GM12878 (cell line): ENCODE results near the gene PPP1R1C. TPM values are rescaled to one million over a fixed set of nuclear protein-coding genes. Genes with fewer than 3 reads are reported as not detected.

Source experiments
- ATAC-seq: fragments of 200-7000 bp; cut with Tn5 transposase; 3 replicates; pipeline ENCODE4 v1.9.1; 2020; ENCODE audit warnings: mild to moderate bottlenecking, moderate library complexity
- BruUV-seq: library from RNA; stranded (reverse); fragments of 400-500 nt; replicated peaks from 2 replicates; lab custom pipeline; 2021; lab: Mats Ljungman, UMichigan
- CTCF ChIA-PET: fragments of 300-600 bp; sonication (Branson Sonifier 250); formaldehyde crosslinking; extraction: SDS; loops from one replicate; lab custom pipeline; 2021; ENCODE audit warnings: inconsistent platforms; lab: Yijun Ruan, JAX
- POLR2A ChIA-PET: fragments of 350-600 bp; formaldehyde crosslinking; extraction: SDS; loops from one replicate; lab custom pipeline; 2021; ENCODE audit warnings: inconsistent platforms; lab: Charles Lee
- RAD21 ChIA-PET: fragments of 300-600 bp; sonication (Branson Sonifier 250); formaldehyde crosslinking; loops from one replicate; lab custom pipeline; 2023; ENCODE audit warnings: antibody characterized with exemption; ENCODE audit not compliant: unreplicated experiment; lab: Charles Lee
- SMC1A ChIA-PET: fragments of 300-600 bp; sonication (Branson Sonifier 250); formaldehyde crosslinking; loops from one replicate; lab custom pipeline; 2023; ENCODE audit not compliant: unreplicated experiment, uncharacterized antibody; lab: Charles Lee
- DNase-seq: peaks from one replicate; pipeline ENCODE4 v3.0.0-alpha.2; 2011; ENCODE audit warnings: low read depth, low spot score
- FAIRE-seq: peaks from 3 replicates; lab custom pipeline; 2011; peaks lifted over from hg19 to GRCh38; lab: Jason Lieb, UNC
- H2AFZ ChIP-seq: 2 replicates; pipeline ENCODE4 v1.6.0; 2011; ENCODE audit warnings: low read depth, low read length, control low read depth; ENCODE audit not compliant: control insufficient read depth
- H3K27ac ChIP-seq: 2 replicates; pipeline ENCODE4 v1.5.1; 2011; ENCODE audit warnings: control low read depth; ENCODE audit not compliant: control insufficient read depth, insufficient read depth
- H3K27me3 ChIP-seq, 2 experiments: replicated peaks in 1 of 2; 2 replicates each; pipeline versions ENCODE4 v1.6.0 to v1.6.1; 2011; ENCODE audit warnings: low read length in 1 of 2; ENCODE audit not compliant: control insufficient read depth in 2 of 2, insufficient read depth in 2 of 2
- H3K36me3 ChIP-seq, 2 experiments: 2 replicates each; pipeline ENCODE4 v1.5.1; 2011; ENCODE audit warnings: low read length in 1 of 2; ENCODE audit not compliant: control insufficient read depth in 2 of 2, insufficient read depth in 2 of 2
- H3K4me1 ChIP-seq: 2 replicates; pipeline ENCODE4 v1.6.1; 2011; ENCODE audit warnings: mild to moderate bottlenecking, low read length, moderate library complexity, mixed read lengths; ENCODE audit not compliant: control insufficient read depth, insufficient read depth
- H3K4me2 ChIP-seq: 2 replicates; pipeline ENCODE4 v1.6.0; 2011; ENCODE audit warnings: control low read depth; ENCODE audit not compliant: control insufficient read depth, insufficient read depth
- H3K4me3 ChIP-seq: fragments of 200-600 bp; sonication (generic); 2 replicates; pipeline ENCODE4 v1.5.1; 2016
- H3K79me2 ChIP-seq: 2 replicates; pipeline ENCODE4 v1.6.0; 2011; ENCODE audit warnings: low read length; ENCODE audit not compliant: control insufficient read depth, insufficient read depth
- H3K9ac ChIP-seq: 2 replicates; pipeline ENCODE4 v1.8.0; 2011; ENCODE audit warnings: low read length, control low read depth, mixed read lengths; ENCODE audit not compliant: control insufficient read depth, insufficient read depth
- H3K9me3 ChIP-seq: replicated peaks from 3 replicates; pipeline ENCODE4 v1.5.1; 2011; ENCODE audit warnings: mild to moderate bottlenecking, low read length; ENCODE audit not compliant: control insufficient read depth, insufficient read depth
- H4K20me1 ChIP-seq: 2 replicates; pipeline ENCODE4 v1.6.0; 2011; ENCODE audit not compliant: control insufficient read depth, insufficient read depth
- BRCA1 ChIP-seq: IDR thresholded peaks from 2 replicates; pipeline ENCODE4 v1.6.1; 2011; ENCODE audit warnings: low read depth, low read length, improper control_type of control experiment
- CHD2 ChIP-seq: IDR thresholded peaks from 2 replicates; pipeline ENCODE4 v1.6.1; 2011; ENCODE audit warnings: low read depth, low read length, improper control_type of control experiment, borderline replicate concordance
- EP300 ChIP-seq, 2 experiments: fragments of 150-350 bp in 1 of 2; IDR thresholded peaks; 2 replicates each; pipeline ENCODE4 v1.6.1; 2011 to 2012; ENCODE audit warnings: low read depth in 2 of 2, low read length in 2 of 2, borderline replicate concordance in 1 of 2, improper control_type of control experiment in 1 of 2, inconsistent platforms in 1 of 2; ENCODE audit not compliant: control insufficient read depth in 1 of 2
- KAT2A ChIP-seq: conservative IDR thresholded peaks from 2 replicates; pipeline ENCODE4 v1.6.1; 2011; ENCODE audit warnings: low read depth, low read length; ENCODE audit not compliant: control insufficient read depth
- MXI1 ChIP-seq: fragments of 150-350 bp; IDR thresholded peaks from 2 replicates; pipeline ENCODE4 v1.6.1; 2011; ENCODE audit warnings: low read depth, mild to moderate bottlenecking, inconsistent platforms, low read length, improper control_type of control experiment
- WGBS: methylation state at CpG from one replicate; pipeline ENCODE4 v1.1.6; 2016; ENCODE audit warnings: low lambda C conversion rate; ENCODE audit not compliant: insufficient replicate concordance, insufficient coverage; ENCODE audit errors: missing lambda C conversion rate; 5-methylcytosine and 5-hydroxymethylcytosine counted together
- in situ Hi-C: fragments of 300-500 bp; cut with MboI; formaldehyde crosslinking; loops from 9 replicates; pipeline ENCODE4 v1.14.3; 2018; ENCODE audit warnings: mixed read lengths
- intact Hi-C: fragments of 100-400 bp; cut with micrococcal nuclease; formaldehyde crosslinking; loops from one replicate; pipeline ENCODE4 v1.14.2; 2022; ENCODE audit not compliant: unreplicated experiment
- polyA plus RNA-seq, 11 experiments: library from polyadenylated mRNA; depleted of rRNA in 4 of 11; unstranded in 6 of 11; stranded (reverse) in 5 of 11; fragments of >200 nt; fragmentation: Nextera tagmentation in 4 of 11; fragmentation: Illumina TruSeq in 1 of 11; extraction: Ambion mirVana in 4 of 11; extraction: Trizol in 1 of 11; gene quantifications; 1 replicate in 1 of 11; 2 replicates in 10 of 11; pipeline versions ENCODE4 v1.2.1 to v1.2.3, GENCODE V29; 2011 to 2016; ENCODE audit warnings: inconsistent platforms in 2 of 11, missing spikeins in 2 of 11, low read depth in 1 of 11
- small RNA-seq: library from RNA; depleted of rRNA; stranded (forward); fragments of <200 nt; gene quantifications from one replicate; pipeline ENCODE3, GENCODE V24; 2014
- total RNA-seq, 4 experiments: library from RNA; depleted of rRNA in 3 of 4; stranded (reverse); fragments of >200 nt in 3 of 4; fragmentation: Illumina TruSeq in 1 of 4; extraction: Trizol in 1 of 4; gene quantifications; 2 replicates each; pipeline versions ENCODE4 v1.2.1 to v1.2.3, GENCODE V29; 2013 to 2021
- TF ChIP-seq, protein P1 (sequence below): IDR thresholded peaks from 2 replicates; pipeline ENCODE4 v1.6.1; 2012; ENCODE audit warnings: mild to moderate bottlenecking, low read depth, low read length
- TF ChIP-seq, protein P2 (sequence below): IDR thresholded peaks from 2 replicates; pipeline ENCODE4 v1.6.1; 2012; ENCODE audit warnings: low read depth, low read length, improper control_type of control experiment

Gene PPP1R1C
- total and polyA plus RNA-seq, 10 of the 15 experiments (the other 5 are each of a cell fraction or from before 2014, with no cell fraction given): 0.11 TPM; not detected in 9

- TF ChIP-seq, protein P1, sequence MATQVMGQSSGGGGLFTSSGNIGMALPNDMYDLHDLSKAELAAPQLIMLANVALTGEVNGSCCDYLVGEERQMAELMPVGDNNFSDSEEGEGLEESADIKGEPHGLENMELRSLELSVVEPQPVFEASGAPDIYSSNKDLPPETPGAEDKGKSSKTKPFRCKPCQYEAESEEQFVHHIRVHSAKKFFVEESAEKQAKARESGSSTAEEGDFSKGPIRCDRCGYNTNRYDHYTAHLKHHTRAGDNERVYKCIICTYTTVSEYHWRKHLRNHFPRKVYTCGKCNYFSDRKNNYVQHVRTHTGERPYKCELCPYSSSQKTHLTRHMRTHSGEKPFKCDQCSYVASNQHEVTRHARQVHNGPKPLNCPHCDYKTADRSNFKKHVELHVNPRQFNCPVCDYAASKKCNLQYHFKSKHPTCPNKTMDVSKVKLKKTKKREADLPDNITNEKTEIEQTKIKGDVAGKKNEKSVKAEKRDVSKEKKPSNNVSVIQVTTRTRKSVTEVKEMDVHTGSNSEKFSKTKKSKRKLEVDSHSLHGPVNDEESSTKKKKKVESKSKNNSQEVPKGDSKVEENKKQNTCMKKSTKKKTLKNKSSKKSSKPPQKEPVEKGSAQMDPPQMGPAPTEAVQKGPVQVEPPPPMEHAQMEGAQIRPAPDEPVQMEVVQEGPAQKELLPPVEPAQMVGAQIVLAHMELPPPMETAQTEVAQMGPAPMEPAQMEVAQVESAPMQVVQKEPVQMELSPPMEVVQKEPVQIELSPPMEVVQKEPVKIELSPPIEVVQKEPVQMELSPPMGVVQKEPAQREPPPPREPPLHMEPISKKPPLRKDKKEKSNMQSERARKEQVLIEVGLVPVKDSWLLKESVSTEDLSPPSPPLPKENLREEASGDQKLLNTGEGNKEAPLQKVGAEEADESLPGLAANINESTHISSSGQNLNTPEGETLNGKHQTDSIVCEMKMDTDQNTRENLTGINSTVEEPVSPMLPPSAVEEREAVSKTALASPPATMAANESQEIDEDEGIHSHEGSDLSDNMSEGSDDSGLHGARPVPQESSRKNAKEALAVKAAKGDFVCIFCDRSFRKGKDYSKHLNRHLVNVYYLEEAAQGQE: no peak
- TF ChIP-seq, protein P2, sequence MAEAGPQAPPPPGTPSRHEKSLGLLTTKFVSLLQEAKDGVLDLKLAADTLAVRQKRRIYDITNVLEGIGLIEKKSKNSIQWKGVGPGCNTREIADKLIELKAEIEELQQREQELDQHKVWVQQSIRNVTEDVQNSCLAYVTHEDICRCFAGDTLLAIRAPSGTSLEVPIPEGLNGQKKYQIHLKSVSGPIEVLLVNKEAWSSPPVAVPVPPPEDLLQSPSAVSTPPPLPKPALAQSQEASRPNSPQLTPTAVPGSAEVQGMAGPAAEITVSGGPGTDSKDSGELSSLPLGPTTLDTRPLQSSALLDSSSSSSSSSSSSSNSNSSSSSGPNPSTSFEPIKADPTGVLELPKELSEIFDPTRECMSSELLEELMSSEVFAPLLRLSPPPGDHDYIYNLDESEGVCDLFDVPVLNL: no peak
- no peak for TF ChIP-seq CHD2
- TF ChIP-seq KAT2A: no peak
- no peak for TF ChIP-seq BRCA1
- TF ChIP-seq EP300 (IDR thresholded peaks at IDR 0.05; ENCODE audit: borderline replicate concordance in 1 of 2, control insufficient read depth in 1 of 2, low read depth in 2 of 2, low read length in 2 of 2): no peak
Observed at GRCh38 chr2:182166406-182166805, 180.8 kb downstream of the PPP1R1C start (continued).

GRCh38 chr2:182166841-182167240 lies 181.2 kb downstream of the PPP1R1C start:
- in situ Hi-C loops (no loop called here), intact Hi-C loops (no loop called here)
- ATAC-seq (no peak), DNase-seq (no peak), FAIRE-seq (no peak)
- 47% methylated on average over 2 of the region's 2 CpGs for WGBS
- no TSS peak for BruUV-seq
- Histone ChIP-seq H2AFZ (no peak overlapping the region), H3K4me3 (no peak overlapping the region), H3K4me1 (no peaks in the 10 kb centered on the region), H3K4me2 (no peak overlapping the region), H3K27ac (no peak overlapping the region), H4K20me1 (no peaks in the 10 kb centered on the region), H3K36me3 (no peaks in the 10 kb centered on the region), H3K9ac (no peak overlapping the region), H3K79me2 (no peaks in the 10 kb centered on the region), H3K9me3 (no peaks in the 10 kb centered on the region), H3K27me3 (no peaks in the 10 kb centered on the region)
- POLR2A ChIA-PET: no interaction called here
- RAD21 ChIA-PET: no interaction called here
- CTCF ChIA-PET: interaction anchor here (0.7 to 1.2 kb wide), 2 partner anchors 20 to 28 kb away, joined by 3 read pairs; no protein-coding TSS in a partner anchor
- TF ChIP-seq MXI1: no peak
- SMC1A ChIA-PET: interaction anchor here (1.5 to 1.7 kb wide), 2 partner anchors 13 to 482 kb away, joined by 4 to 5 read pairs; no protein-coding TSS in a partner anchor

Small RNAs within 50 kb of the gene (small RNA-seq; reads per million reads assigned to genes)
- not detected for gene RNA5SP113

Other genes starting within 250 kb of the PPP1R1C start
- 12.6 and 15.5 TPM in 2 replicates for gene ITPRID2, start 94.1 kb upstream of the PPP1R1C start, total RNA-seq (2014; rRNA removed)
- gene ITPRID2, start 94.1 kb upstream of the PPP1R1C start, total RNA-seq (2014; rRNA removed; fragmentation: Illumina TruSeq; extraction: Trizol): 17.5 and 18.0 TPM in 2 replicates
- gene ITPRID2, start 94.1 kb upstream of the PPP1R1C start, total RNA-seq (2021): 22.5 and 23.7 TPM in 2 replicates
- gene ITPRID2, start 94.1 kb upstream of the PPP1R1C start, polyA plus RNA-seq (2011; rRNA removed): 22.9 and 37.6 TPM in 2 replicates
- 22.0 and 26.0 TPM in 2 replicates for gene ITPRID2, start 94.1 kb upstream of the PPP1R1C start, polyA plus RNA-seq (2014; fragmentation: Illumina TruSeq; extraction: Trizol)
- gene ITPRID2, start 94.1 kb upstream of the PPP1R1C start, polyA plus RNA-seq (2014; fragmentation: Nextera tagmentation; extraction: Ambion mirVana): 1 to 10 TPM; 4.7 to 6.8 TPM
- gene ITPRID2, start 94.1 kb upstream of the PPP1R1C start, polyA plus RNA-seq (2014; rRNA removed): 13.2 and 13.6 TPM in 2 replicates
- 10 to 100 TPM in 1 of 2 experiments, 1 to 10 TPM in 1; 9.2 to 11.2 TPM for gene ITPRID2, start 94.1 kb upstream of the PPP1R1C start, polyA plus RNA-seq (2016; fragmentation: Nextera tagmentation; extraction: Ambion mirVana)